ENCODE results near the gene TMEM121.
A peak's percentile ranks its signal among the peaks of the same experiment; 100 is the strongest.

TMEM121 gene

DNA sequence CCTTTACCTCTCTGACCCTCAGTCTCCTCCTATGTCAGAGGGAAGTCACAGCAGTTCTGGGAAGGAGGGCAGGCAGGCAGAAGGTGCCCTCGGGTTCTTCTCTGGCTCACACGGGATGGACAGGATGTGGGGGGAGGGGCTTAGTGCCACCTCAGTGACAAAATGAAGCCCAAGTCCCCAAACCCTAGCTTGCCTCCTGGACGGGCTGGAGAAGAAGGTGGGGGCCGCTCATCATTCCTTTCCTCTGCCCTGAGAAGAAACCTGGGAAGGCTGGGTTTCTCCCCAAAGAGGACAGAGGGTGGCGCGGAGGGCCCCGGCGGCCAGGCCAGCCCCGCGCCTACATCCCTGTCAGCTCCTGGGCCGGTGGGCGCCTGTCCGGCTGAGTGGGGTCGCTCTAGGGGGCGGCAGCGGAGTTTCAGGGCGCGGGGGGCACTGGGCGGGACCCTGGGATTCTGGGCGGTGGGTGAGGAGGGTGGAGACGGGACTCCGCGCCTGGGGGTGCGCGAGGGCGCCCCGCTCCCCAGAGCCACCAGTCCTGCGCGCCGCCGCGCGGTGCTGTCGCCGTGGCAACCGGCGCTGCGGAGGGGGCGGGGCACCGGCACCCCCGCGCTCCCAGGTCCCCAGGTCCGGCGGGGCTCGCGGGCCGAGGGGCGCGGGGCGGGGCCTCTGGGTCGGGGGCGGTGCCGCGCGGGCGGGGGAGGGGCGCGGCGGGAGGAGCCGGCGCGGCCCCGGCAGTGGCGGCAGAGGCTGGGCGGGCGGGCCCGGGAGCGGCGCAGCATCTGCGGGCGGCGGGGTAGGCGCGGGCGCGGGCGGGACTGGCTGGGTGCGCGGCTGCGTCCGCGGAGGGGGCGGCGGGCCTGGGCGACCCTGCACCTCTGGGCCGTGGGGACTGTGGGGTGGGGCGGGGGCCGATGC lies at the start of gene TMEM121:
TSS of gene TMEM121 (plus strand) at position 723 of the 915 bp plus-strand sequence. CDS start 2,252 bp downstream, outside the sequence.
- no peak for DNase-seq

DNA sequence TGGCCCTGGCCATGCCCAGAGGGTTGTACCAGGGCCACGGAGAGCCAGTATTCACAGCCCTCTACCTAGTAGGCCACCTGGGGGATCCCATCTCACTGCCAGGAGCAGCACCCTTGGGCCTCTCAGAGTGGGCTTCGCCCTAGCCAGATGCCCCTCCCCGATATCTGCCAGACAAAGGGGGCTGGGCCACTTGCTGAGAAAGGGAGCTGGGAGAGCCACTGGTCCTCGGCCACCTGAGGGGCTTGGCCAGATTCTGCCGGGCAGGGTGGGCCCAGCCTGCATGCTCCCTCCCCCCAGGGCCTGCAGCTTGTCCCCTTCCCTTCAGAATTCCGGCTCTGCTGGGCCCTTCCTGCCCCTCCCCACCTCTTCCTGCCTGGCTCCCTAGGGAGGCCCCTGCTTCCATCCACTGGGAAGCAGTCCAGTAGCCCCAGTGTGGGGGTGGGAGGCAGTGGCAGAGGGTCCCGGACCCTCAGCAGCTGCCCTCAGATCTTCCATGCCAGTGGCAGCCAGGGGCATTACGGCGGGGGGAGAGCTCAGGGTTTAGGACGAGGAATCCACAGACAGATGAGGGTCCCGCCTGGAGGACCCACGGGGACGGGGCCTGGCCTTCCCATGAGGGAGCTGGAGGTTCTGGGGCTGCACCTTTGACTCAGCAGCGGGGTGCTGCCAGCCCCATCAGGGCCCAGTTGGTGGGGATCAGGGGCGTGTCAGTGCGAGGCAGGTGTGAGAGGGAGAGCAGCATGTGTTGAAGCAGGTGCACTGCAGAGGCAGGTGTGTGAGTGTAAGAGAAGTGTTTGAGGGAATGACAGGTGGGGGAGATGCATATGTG lies 49.3 kb upstream of the TMEM121 start:
- DNase-seq = no peak

DNA sequence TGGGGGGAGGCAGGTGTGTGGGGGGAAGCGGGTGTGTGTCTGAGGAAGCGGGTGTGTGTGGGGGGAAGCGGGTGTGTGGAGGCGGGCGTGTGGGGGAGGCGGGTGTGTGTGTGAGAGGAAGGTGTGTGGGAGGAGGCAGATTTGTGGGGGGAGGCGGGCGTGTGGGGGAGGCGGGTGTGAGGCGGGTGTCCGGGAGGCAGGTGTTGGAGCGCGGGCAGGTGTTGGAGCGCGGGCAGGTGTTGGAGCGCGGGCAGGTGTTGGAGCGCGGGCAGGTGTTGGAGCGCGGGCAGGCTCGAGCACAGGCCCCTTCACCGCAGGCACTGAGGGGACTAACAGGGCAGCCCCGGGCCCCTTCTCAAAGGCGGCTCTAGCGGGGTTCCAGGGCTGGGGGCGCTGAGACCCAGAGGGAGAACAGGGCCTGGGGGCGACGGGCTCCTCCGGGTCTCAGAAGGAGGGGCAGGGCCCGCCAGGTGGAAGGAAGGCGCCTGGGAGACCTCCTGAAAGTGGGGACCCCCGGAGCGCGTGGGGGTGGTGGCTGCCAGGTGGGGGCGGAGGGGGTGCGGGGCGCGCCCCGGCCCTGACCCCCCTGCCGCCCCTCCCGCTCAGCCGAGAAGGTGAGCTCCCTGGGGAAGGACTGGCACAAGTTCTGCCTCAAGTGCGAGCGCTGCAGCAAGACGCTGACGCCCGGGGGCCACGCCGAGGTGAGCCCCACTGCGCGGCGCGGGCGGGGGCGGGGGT lies 48.6 kb upstream of the TMEM121 start:
- DNase-seq = no peak

DNA sequence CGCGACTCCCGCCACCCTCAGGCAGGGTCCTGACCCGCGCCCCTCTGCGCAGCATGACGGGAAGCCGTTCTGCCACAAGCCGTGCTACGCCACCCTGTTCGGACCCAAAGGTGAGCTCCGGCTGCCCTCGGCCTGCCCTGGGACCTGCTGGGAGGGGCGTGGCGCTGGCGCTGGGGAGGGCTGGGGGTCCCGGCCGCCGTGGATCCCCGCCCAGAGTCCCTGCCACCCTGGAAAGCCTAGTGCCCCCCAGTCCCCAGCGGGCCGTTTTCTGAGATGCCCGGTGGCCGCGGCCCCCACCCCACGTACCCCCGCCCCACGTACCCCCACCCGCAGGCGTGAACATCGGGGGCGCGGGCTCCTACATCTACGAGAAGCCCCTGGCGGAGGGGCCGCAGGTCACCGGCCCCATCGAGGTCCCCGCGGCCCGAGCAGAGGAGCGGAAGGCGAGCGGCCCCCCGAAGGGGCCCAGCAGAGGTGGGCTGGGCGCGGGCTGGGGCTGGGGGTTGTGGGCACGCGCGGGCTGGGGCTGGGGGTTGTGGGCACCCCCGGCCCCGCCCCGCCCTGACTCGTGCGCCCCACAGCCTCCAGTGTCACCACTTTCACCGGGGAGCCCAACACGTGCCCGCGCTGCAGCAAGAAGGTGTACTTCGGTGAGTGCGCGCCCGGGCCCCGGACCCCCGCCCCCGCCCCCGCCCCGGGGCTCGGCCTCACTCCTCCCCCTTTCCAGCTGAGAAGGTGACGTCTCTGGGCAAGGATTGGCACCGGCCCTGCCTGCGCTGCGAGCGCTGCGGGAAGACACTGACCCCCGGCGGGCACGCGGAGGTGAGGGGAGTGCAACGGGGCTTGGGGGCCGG lies 47.8 kb upstream of the TMEM121 start:
- DNase-seq = no peak

DNA sequence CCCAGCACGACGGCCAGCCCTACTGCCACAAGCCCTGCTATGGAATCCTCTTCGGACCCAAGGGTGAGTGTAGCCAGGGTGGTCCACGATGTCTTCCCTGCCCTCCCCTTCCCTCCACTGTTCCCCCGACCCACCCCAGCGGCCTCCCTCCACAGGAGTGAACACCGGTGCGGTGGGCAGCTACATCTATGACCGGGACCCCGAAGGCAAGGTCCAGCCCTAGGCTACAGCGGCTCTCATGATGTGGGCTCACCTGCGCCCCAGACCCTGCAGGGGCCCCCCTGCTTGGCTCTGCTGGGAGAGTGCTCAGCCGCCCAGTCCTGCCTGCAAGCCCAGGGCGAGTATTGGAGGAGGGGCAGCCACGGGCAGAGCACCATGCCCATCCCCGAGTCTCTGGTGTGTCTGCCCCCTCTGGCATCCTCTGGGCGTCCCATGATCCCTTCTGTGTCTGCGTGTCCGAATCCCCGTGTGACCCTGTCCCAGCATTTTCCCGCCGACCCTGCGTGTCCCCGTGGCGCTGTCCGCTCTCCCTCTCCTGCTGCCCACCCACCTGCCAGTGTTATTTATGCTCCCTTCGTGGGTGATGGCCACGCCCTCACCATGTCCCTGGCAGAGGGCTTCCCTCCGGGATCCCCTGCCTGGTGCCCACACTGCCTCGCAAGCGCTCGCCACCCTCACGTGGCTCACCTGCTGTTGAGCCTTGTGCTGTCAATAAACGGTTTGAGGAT lies 46.8 kb upstream of the TMEM121 start:
- DNase-seq = no peak

DNA sequence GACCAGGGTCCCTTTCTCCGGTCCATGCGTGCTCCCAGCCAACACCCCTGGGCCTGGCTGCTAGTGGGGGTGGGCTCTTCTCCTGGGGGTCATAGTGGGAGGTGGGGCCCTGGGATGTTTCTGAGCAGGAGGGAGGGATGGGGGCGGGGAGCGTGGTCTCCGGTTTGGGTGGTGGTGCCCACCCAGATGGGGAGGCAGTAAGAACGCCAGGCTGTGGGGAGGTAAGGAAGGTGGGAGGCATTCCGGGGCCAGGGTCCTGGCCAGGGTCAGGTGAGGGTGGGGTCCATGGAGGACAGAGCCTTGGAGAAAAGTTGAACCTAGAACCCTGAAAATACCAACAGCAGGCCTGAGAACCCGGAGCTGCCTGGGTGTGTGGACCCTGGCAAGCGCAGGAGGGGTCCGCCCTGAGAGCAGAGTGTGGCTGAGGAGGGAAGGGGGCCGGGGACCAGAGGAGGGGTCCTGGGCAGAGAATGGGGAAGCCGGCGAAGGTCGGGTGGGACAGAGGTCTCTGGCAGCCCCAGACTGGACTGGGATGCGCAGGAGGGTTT lies 46.1 kb upstream of the TMEM121 start:
- no peak for DNase-seq

DNA sequence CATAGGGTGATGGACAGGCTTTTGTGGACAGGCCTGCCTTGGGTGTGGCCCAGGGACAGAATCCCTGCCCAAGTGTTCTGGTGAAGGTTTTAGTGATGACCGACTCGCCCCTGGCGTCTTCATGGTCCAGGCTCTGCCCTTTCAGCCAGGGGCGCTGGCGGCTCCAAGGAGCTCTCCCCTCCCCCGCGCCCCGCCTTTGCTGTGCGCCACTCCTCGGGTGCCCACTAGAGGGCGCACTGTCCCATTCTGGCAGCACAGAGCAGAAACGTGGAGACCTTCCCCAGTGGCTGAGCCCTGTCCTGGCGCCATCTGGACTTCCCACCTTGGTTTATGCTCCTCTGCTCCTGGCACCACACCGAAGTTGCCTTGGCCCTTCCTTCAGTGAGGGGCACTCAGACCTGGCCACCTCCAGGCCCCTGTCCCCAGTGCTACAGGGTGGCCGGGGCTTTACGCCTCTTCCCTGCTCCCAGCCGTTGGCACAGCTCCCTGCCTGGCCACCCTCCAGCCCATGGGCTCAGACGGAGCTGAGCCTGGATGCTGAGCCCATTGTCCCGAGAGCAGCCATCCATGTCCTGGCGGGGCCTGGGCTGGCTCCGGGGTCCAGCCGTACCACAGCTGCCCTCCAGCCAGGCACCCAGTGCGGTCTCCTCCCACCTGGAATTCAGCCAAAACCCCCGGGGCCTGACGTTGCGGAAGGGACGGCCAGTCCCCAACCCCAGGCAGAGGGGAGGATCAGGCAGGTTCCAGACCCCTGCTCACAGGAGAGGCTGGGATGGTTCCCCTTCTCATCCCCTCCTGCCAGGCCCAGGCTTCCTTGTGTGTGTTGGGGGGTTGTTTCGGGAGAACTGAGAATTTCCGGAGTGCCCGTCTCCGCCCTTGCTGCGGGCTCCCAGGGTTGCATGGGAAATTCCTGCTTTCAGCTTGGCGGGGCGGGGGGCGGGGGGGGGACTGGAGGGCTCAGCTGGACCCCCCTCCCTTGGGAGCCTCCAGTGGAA lies 45.3 kb upstream of the TMEM121 start:
- peak; percentile 79 for DNase-seq

DNA sequence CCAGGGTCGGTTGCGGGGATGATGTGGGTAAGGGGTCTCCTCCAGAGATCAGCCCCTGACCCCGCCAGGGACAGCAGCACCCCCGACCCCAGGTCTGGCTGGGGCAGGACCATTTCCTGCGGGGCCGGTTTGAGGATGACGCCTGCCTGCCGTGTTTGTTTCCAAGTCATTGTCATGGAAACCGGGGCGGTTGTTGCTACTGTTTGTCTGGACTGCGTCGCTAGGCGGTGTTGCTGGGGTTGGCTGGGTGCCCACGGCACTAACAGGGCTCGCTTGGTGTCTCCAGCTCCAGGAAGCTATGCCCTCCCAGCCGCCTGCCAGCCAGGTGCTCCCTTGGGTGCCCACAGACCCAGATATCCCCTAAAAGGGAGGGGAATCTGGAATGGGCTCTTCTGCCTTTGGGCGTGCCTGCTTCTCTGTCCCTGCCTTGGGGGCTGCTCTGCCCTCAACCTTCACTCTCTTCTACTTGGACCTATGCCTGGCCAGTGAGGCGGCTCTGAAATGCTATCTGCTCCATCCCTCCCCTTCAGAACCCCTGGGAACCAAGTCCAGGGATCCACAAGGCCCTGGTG lies 44.4 kb upstream of the TMEM121 start:
- DNase-seq = peak; percentile 92

DNA sequence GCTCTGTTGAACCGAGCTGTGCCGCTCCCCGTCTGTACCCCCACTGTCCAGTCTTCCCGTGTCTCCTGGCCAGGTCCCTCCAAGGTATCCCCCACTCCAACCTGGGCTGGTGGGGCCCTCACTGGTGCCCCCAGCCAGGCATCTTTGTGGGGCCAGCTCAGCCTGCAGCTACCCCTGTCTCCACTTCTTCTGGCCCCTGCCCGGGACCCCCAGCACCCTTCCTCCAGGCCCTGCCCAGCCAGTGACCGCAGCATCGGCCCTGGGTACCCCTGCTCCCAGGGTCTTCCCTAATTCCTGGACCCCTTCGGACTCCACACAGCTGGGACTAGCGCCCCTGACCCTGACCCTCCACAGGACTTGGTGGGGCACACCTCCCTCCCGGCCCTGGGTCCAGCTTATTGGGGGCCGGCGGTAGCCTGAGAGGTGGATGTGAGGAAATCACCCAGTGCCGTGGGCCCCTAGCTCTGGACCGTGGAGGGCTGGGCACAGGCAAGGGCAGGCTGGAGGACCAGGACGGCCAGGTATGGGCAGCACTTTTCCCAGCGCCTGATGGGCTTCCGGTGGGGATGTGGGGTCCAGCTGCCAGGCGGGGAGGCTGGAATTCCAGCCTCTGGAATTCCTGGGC lies 43.8 kb upstream of the TMEM121 start:
- DNase-seq = no peak

DNA sequence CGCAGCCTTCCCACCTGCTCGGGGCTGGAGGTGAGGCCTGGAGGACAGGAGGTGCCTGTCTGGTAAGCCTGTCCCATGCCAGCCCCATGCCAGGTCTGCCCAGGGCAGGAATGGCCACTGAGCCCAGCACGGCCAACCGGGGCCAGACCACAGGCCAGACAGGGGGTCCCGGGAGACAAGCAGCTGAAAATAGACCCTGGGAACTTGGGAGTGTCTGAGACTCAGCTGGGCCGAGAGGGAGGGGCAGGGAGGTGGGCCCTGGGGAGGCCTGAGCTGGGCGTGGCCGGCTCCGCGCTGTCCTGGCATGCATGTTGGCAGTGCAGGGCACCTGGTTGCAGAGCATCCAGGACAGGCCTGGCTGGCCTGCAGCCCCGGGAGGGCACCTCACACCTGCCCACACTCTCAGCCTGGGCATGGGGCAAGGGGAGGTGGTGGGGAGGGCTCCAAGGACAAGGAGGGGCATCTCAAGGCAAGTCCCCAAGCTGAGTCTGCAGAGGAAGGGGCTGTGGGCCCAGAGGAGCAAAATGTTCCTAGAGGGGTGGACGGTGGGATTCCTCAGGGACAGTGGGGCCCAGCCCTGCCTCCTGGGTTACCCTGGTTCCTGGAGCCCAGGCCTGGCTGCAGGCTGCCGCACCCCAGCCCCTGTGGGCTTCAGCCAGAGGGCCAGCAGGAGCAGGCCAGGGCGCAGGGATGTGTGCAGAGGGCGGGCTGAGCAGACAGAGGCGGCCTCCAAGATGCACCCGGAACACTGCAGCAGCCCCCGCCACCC lies 42.9 kb upstream of the TMEM121 start:
- DNase-seq = no peak

DNA sequence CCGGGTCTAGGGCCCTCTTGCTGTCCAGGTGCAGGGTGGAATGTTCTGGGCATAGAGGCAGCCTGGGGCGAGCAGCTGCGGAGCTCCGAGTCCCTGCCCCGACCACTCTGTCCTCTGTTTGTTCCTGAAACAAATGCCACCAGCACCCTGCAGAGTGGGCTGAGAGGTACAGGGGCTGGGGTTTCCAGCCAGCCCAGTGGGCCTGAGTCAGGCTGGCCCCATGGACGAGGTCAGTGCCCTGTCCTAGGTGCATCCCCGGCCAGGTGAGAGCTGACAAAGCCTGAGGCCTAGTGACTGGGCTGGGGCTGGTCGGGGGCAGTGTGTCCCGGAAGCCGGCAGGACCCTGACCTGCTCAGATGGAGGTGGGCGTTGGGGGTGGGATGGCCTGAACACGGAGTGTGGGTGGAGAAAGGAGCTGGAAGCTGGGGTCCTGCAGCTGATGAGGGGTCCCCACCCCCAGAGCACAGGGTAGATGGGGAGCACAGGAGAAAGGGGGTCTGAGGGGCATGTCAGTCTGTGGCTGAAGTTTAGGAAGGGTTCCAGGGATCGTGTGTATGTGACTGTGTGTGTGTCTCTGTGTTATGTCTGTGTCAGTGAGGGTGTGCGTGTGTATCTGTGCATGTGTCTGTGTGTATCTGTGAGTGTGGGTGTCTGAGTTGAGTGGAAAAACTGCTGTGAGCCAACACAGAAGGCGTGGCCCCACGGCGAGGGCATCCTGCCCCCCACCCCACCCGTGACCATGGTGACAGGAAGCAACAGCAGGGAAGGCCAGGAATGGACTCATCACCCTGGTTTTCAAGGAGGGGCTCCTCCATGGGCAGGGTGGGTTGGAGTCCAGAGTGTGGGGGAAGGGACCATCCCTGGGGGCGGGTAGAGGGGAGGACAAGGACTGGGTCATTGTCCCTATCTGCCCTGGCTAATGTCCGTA lies 42.0 kb upstream of the TMEM121 start:
- DNase-seq = no peak

DNA sequence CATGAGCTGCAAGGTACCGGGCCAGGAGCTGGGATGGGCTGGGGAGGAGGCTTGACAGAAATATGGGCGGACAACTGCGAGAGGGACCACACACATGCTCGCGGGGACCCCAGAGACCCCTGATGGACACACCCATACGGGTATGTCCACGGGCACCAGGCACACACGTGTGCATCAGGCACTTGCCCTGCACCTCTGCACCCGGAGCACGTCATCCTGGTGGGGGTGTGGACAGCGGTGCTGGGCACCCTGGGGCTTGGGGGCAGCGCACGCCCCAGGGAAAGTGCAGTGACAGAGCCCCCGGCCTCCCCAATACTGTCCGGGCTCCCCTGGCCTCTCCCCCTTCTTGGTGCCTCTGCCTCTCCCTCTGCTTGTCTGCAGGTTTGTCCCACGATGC lies 41.4 kb upstream of the TMEM121 start:
- no peak for DNase-seq

DNA sequence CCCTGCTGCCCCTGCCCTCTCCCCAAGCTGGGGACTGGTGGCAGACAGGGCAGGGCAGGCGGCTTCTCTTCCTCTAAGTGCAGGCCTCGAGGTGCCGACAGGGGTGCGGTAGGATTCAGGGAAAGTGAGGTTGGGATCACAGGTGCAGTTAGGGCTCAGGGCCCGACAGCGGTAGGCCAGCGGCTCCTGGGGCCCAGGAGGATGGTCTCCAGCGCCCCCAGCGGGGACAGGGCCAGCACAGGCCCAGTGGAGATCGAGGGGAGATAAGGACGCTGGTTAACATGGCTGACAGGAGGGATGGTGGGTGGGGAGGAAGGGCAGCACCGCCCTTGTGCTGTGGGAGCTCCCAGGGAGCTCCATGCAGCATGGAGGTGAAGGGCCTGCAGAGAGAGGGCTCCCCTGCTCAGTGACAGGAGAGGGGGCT lies 40.6 kb upstream of the TMEM121 start:
- DNase-seq = no peak

DNA sequence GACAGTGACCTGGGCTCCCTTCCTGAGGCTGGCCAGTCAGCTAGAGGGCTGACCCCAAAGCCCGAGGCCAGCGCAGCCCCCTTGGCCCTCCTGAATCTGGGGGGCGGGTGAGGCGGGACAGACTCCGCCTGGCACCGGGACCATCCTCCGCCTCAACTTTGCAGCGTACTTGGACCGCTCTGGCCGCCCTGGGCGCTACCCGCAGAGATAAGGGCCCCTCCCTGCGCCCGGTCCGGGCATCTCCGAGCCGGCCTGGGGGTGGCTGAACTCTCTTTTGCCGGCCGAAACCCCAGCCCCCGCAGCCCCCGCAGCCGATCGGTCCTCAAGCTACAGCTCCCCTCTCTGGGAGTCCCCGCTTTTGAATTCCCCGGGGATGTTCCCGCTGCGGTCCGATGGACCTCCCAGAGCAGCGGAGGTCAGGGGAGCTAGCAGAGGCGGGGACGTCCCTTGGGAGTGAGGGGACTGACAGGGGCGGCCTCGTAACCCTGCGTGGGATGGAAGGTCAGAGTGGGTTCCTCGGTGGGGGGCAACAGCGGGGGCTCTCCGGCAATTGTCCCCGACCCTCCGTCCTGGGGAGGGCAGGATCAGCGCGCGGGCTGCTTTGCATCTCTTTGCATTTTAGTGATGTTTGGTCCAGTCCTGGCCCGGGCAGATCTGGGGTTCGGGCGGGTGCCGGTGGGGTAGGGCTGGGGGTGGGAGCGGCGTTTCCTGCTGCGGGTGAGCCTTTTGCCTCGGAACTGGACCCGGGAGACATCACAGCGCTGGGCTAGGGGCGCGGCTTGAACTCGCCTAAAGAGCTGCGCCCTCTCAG lies 40.0 kb upstream of the TMEM121 start, which contains the start of gene CRIP1:
TSS of gene CRIP1 (plus strand) at position 724 of the 811 bp plus-strand sequence. CDS start 374 bp downstream, outside the sequence.
- DNase-seq = no peak

DNA sequence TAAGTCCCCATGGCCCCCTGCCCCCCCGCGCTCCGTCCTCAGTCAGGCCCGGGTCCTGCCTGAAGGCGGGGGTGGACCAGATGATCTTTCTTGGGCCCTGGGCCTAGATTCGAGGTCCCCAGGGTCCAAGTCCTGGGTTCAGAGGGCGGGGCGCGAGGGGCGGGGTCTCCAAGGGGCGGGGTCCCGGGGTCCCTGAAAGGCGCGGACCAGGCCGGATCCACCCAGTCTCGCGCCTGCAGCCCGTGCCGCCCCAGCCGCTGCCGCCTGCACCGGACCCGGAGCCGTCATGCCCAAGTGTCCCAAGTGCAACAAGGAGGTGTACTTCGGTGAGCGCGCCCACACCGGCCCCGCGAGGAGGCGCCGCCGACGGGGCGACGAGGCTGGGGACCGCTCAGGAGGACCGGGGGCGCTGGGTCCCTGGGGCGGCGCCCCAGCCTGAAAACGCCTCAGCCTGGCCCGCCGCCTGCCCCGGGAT lies 39.4 kb upstream of the TMEM121 start:
- no peak for DNase-seq
